GM21529 (cell line): ENCODE measurements around the gene SEC14L6.
A peak's percentile ranks its signal among the peaks of the same experiment; 100 is the strongest.
"Not testable (repeated sequence)": the region's sequence is repeated elsewhere in the genome, so short reads cannot be mapped to it uniquely, and the experiment has no call there.

Source experiments
- ATAC-seq: cut with Tn5 transposase; IDR thresholded peaks from one replicate; pipeline ENCODE4 v1.9.1; 2021; ENCODE audit not compliant: unreplicated experiment

Gene SEC14L6

DNA sequence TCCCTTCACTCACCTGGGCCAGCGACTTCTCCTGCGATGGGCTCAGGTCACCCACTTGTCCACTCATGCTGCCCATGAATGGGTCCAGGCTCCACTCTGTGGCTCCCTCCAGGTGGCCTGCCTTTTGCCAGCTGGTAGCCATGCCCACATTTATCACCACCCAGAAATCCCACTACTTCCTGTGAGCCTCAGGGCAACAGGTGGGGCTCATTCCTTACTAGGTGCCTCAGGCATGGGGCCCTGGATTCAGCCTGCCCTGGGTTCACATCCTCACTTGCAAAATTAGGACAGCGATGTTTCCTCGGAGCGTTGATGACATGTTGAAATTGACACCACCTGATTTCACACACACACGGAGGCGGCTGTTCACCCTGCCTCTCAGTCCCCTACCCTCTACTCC is at the start of gene SEC14L6:
TSS of gene SEC14L6 (minus strand) at position 126 of the 400 bp plus-strand sequence. CDS start at position 67, 59 bp downstream.
- no peak for ATAC-seq

DNA sequence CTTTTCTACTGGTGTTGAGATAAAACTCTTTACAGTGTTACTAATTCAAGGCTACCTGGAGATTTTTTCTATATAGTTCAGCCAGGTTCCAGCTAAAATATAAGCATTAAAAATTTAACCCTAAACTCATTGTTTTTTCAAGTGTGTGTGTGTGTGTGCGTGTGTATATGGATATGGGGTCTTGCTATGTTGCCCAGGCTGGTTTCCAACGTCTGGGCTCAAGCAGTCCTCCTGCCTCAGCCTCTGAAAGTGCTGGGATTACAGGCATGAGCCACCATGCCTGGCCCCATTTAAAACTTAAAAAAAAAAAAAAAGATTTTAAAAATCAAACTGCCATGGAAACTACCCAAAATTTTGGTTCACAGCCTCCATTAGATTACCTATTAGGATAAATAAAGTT is 49.7 kb upstream of the SEC14L6 start:
- no peak for ATAC-seq

GRCh38 chr22:30592360-30592713 is 45.8 kb upstream of the SEC14L6 start:
- ATAC-seq = not testable (repeated sequence)

DNA sequence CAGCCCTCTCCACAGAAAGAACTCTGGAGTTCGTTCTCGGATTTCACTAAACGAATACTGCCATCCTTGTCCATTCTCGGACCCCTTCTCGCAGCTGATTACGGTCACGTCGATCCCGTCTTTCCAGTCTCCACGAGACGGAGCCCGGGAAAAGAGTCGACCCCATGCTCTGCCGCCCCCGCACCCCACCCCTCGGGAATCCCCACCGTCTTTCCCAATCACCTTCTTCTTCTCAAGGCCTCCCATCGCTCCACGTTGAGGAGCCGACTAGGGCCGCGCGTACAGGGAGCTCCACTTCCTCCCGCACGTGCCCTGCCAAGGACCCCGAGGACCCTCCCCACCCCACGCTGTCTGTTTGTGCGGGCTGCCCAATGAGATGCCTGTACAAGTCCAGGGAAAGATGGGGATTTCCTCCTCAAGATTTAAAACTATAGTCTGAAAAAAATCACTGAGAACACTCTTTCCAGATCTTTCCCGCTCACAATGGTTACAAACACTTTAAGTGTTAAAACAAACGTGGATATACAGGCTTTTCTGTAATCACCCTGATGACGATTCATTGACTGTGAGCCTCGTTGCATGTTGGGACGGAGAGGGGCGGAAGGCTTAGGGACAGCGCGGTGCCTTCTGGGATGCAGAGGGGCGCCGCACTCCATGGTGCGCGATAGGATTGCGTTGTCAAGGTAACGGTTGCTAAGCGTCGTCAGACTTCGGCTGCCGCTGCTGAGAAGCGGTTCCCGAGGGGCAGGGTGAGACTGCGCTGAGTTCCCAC is 45.2 kb upstream of the SEC14L6 start, which contains the start of gene PES1:
TSS of gene PES1 (minus strand) at position 323 of the 772 bp plus-strand sequence. CDS start at position 246, 77 bp downstream.
- ATAC-seq = peak; percentile 97

DNA sequence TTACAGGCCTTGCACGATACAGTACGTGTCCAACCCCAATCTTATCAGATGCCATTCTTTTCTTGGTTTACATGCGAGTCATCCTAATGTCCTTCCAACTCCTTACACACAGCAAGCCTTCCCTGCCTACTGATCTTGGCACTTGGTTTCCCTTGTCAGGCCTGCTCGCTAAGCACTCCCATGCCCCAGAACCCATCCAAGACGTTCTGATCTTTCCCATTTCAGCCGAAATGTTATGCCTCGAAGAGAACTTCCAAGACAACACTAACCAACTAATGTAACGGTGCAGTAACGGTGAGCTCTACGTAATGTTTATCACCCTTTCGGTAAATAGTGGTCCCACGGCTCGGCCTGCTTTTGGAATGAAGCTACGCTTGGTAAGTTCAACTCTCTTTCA is 44.6 kb upstream of the SEC14L6 start:
- no peak for ATAC-seq

GRCh38 chr22:30586414-30586813 is 39.9 kb upstream of the SEC14L6 start:
- ATAC-seq = no peak

DNA sequence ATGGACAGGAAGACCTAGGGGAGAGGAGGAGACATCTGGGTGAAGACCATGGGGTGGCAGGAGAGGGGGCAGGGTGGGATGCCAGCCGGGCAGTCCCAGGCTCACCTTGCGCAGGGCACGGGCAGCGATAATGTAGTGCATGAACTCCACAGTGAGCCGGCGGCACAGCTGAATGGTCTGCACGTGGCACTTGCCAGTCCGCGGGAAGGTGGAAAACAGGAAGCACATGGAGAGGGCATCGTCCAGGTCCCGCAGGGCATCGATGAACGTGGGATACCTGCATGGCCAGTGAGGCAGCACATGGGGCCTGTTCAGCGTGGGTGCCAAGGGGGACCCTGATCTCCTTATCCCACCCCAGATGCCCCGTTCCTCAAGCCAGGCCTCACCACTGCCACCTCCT is 37.9 kb upstream of the SEC14L6 start:
- no peak for ATAC-seq

DNA sequence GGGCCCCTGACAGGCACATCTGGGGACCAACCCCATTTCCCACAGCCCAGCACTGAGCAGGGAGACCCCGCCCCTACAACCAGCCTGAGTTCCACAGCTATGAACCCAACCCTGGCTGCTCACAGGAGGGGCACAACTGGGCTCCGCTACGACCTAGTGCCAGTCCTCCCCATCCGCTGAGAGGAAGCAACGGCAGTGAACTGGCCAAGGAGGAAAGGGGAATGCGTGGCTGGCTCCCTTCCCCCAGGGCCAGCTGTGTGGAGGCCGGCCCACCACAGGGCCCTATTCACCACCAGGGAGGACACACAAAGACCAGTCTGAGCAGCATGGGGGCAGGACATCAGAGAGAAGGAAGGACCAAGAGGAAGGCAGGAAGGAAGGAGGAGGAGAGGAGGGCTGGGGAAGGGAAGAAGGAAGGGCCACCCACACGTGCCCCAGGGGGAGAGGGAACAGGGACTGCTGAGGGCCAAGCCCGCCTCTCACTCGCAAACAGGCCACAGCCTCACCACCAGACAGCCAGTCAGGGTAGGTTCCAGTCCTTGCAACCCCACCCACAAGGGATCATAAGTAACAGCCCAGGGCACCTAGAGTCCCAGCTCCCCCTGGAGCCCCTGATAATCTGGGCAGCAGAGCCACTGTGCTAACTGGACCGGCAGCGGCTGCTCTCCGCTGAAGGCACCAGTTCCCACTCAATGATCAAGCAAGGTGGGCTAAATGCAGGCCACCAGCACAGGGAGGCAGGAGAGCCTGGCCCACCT is 36.4 kb upstream of the SEC14L6 start:
- no peak for ATAC-seq

- ATAC-seq = no peak
Measured at GRCh38 chr22:30582051-30582450, 35.5 kb upstream of the SEC14L6 start.

GRCh38 chr22:30580896-30581295 is 34.4 kb upstream of the SEC14L6 start:
- ATAC-seq = no peak

- no peak for ATAC-seq
Measured at GRCh38 chr22:30578481-30578880, 31.9 kb upstream of the SEC14L6 start.

- ATAC-seq = no peak
Measured at GRCh38 chr22:30575859-30576258, 29.3 kb upstream of the SEC14L6 start.

DNA sequence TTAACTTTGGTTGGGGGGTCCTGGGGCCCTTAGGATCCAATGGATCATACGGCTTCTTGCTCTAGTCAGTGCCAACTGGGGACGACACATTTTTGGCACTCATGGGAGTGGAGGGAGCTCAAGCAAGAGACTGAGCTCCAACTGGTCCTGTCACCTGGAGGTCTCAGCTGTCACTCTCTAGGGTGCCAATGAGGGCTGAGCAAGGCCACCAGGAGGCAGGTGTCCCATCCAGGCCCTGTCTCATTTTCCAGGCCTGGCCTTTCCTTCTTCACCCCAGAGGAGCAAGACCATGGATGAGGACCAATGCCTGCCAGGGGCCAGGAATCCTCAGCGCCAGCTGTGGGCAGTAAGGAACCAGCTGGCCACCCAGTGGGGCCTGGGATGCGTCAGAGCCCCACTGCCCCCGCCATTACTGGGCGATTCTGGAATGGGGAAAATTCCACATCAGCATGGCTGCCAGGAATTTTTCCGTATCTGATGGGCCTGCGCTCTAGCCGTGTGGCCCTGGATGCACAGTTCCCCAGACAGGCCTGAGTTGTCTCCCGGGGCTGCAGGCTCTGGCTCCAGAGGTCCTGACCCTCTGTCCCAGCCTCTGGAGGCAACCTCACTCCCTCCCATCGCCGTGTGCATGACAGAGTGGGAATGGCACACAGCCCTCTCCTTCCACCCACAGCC is 28.6 kb upstream of the SEC14L6 start:
- no peak for ATAC-seq

DNA sequence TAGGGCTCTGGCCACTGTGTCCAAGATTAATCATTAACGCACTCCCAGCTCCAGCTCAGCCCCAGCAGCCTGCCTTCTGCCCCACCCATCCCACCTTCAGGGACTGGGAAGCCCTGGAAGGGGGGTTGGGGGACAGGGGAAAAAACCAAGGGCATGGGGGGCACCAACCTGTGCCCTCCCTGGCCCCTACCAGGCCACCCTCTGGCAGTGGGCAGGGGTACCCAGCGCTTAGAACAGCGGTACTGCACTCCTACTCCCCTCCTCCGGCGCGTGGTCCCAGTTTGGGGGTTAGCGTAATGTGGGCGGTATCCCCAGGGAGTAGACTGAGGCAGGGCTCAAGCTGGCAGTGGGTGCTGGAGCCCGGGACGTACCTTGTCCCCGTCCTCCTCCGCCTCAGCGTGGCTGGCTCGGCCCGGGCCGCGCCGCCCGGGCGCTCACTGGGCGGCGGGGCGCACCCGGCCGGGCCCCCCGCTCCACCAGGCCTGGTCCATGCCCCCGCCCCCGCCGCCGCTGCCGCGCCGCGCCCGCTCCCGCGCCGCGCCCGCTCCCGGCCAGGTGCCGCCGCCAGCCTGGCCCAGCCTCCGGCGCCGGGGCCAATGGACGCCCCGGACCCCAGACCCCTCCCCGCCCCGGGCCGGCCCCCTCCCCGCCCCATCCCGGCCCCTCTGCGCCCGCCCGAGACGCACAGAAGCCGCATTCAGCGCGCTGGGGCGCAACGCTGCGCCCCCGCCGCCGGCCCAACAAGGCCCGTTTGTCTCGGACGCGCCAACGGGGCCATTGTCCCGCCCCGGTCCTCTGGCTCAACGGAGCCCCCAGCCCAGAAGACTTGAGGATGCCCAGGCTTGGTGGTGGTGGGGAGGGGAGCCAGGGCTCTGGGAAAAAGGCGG is 27.8 kb upstream of the SEC14L6 start, which contains the start of gene GAL3ST1:
TSS of gene GAL3ST1 (minus strand) at position 571 of the 887 bp plus-strand sequence. CDS start 17,273 bp downstream, outside the sequence.
- no peak for ATAC-seq

- no peak for ATAC-seq
Measured at GRCh38 chr22:30573594-30574094, 27.1 kb upstream of the SEC14L6 start.

DNA sequence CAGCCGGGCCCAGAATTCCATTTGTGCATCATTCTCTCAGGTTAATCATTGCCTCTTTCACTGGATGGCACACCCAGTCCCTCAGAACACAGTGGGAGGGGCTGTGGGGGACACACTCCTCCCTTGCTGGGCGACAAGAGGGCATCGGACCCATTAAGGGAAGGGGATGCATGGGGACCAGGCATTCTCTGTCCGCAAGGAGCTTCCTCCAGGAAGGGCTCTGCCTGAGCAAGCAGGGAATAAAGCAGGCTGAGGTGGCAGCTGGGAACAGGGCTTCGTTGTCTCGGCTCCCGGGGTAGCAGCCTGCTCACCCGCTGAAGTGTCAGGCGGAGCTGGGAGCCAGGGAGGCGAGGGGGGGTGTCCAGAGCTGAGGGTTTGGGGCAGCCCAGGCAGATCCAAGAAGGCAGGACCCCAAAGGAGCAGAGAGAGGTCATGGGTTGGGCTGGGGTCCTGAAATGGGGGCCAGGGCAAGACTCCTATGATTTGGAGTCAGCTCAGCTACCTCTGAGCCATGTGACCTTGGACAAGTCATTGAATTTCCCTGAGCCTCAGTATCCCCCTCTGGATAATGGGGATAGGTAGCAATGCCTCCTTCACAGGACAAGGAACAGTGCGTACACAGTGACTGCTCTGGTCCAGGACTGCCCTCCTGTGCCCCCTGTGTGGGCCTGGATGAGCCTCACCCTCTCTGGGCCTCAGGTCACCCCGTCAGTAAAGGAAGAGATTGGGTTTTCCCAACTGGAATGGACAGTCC is 26.5 kb upstream of the SEC14L6 start:
- no peak for ATAC-seq

GRCh38 chr22:30572210-30572609 is 25.7 kb upstream of the SEC14L6 start:
- no peak for ATAC-seq

GRCh38 chr22:30569674-30570202 is 23.2 kb upstream of the SEC14L6 start:
- no peak for ATAC-seq

DNA sequence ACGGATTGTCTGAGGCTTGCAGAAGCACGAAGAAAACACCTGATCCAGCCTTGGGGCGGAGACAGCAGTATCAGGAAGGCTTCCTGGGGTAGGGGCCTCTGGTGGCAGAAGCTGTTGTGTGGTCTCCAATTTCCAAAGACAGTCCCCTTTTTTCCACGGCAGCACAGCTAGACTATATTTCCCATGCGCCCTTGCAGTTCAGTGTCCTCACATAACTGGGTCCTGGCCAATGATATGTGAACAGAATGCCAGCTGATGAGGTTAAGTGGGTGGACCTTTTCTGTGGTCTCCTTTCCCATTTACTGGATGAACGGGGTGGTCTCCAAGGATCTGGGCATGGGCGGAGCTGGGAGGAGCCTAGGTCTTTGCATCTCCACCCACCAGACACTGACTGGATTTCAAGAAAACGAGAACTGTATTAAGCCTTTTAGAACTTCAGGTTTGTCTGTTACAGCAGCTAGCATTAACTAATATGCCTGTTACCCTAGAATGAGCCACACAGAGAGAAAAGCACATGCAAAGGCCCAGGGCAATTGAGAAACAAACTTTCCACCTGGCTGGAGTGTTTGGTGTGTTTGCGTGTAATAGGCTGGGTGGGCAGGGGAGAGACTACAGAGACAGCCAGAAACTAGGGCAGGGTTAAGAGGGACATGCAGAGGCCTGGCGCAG is 21.7 kb upstream of the SEC14L6 start:
- ATAC-seq = no peak
